MM.1S (cell line): ENCODE results near the gene CALB2.

Source experiments
- CTCF ChIP-seq: fragments of 300-600 bp; sonication (generic); IDR thresholded peaks from 2 replicates; pipeline ENCODE4 v1.5.1; 2016; ENCODE audit warnings: antibody characterized with exemption, low read length, mixed read lengths
- EZH2phosphoT487 ChIP-seq: fragments of 300-600 bp; sonication (generic); IDR thresholded peaks from 2 replicates; pipeline ENCODE4 v1.6.1; 2018; ENCODE audit warnings: antibody characterized with exemption, low read length

GRCh38 chr16:71396594-71396993 is 38.1 kb downstream of the CALB2 start:
- TF ChIP-seq EZH2phosphoT487 (no peak), CTCF (no peak)
